Suprapubic skin (tissue), 3 donors: ENCODE results near the gene LRRC8D.

Experiments
- EP300 ChIP-seq: sonication (generic); formaldehyde crosslinking; IDR thresholded peaks from one replicate; pipeline ENCODE4 v1.6.1; 2017; ENCODE audit warnings: antibody characterized with exemption
- POLR2A ChIP-seq, 2 donors: fragments of 450-650 bp; IDR thresholded peaks; one replicate each; pipeline ENCODE4 v1.6.1; 2017; ENCODE audit warnings: antibody characterized with exemption in 2 of 2, mild to moderate bottlenecking in 2 of 2, moderate library complexity in 2 of 2
- TF ChIP-seq, protein P1 (sequence below), 2 donors: fragments of 200-600 bp in 1 of 2; fragments of 450-650 bp in 1 of 2; sonication (generic) in 1 of 2; IDR thresholded peaks; one replicate each; pipeline ENCODE4 v1.5.1; 2016 to 2019; ENCODE audit warnings: antibody characterized with exemption in 2 of 2, mild to moderate bottlenecking in 1 of 2, moderate library complexity in 1 of 2

- TF ChIP-seq POLR2A (IDR thresholded peaks at IDR 0.05) (no peak), EP300 (no peak)
- TF ChIP-seq, protein P1, sequence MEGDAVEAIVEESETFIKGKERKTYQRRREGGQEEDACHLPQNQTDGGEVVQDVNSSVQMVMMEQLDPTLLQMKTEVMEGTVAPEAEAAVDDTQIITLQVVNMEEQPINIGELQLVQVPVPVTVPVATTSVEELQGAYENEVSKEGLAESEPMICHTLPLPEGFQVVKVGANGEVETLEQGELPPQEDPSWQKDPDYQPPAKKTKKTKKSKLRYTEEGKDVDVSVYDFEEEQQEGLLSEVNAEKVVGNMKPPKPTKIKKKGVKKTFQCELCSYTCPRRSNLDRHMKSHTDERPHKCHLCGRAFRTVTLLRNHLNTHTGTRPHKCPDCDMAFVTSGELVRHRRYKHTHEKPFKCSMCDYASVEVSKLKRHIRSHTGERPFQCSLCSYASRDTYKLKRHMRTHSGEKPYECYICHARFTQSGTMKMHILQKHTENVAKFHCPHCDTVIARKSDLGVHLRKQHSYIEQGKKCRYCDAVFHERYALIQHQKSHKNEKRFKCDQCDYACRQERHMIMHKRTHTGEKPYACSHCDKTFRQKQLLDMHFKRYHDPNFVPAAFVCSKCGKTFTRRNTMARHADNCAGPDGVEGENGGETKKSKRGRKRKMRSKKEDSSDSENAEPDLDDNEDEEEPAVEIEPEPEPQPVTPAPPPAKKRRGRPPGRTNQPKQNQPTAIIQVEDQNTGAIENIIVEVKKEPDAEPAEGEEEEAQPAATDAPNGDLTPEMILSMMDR (IDR thresholded peaks at IDR 0.05): no peak
Measured at GRCh38 chr1:89815611-89816010, 5.2 kb upstream of the LRRC8D start.
